HFFc6 (cell line): ENCODE results near the gene BAZ2B. TPM values are rescaled to one million over a fixed set of nuclear protein-coding genes. Genes with fewer than 3 reads are reported as not detected.
A peak's percentile ranks its signal among the peaks of the same experiment; 100 is the strongest.

Experiments used
- DNase-seq: peaks from one replicate; pipeline ENCODE4 v3.0.0-alpha.2; 2018
- H3K27ac Mint-ChIP-seq: 2 replicates; pipeline ENCODE4 v1.8.0; 2020; ENCODE audit warnings: mild to moderate bottlenecking, mixed read lengths
- H3K27me3 Mint-ChIP-seq: 2 replicates; pipeline ENCODE4 v1.8.0; 2021; ENCODE audit warnings: mild to moderate bottlenecking, moderate library complexity, mixed read lengths; ENCODE audit not compliant: insufficient read depth
- H3K36me3 Mint-ChIP-seq: 2 replicates; pipeline ENCODE4 v1.8.0; 2021; ENCODE audit warnings: low read depth, mixed read lengths
- H3K4me1 Mint-ChIP-seq: 2 replicates; pipeline ENCODE4 v1.8.0; 2020; ENCODE audit warnings: low read depth, mixed read lengths
- H3K4me3 Mint-ChIP-seq: 2 replicates; pipeline ENCODE4 v1.8.0; 2020; ENCODE audit warnings: mild to moderate bottlenecking, moderate library complexity, mixed read lengths
- H3K9me3 Mint-ChIP-seq: 2 replicates; pipeline ENCODE4 v1.8.0; 2020; ENCODE audit warnings: mild to moderate bottlenecking, mixed read lengths
- total RNA-seq, 6 experiments: library from RNA; stranded (reverse); fragmentation: NEBNext Ultra II Directional; extraction: Animal tissue kit (Norgen Biotek cat#: 25700); gene quantifications; 2 replicates in 1 of 6; 3 replicates in 5 of 6; pipeline ENCODE4 v1.2.3, GENCODE V29; 2021
- TF ChIP-seq, protein P1 (sequence below): fragments of 200-600 bp; sonication (generic); IDR thresholded peaks from 2 replicates; pipeline ENCODE4 v1.5.0; 2021; ENCODE audit warnings: antibody characterized with exemption, mild to moderate bottlenecking

Gene BAZ2B
- total RNA-seq, 6 experiments from 2014 or later = 18.6 to 23.7 (median 19.2) TPM

DNA sequence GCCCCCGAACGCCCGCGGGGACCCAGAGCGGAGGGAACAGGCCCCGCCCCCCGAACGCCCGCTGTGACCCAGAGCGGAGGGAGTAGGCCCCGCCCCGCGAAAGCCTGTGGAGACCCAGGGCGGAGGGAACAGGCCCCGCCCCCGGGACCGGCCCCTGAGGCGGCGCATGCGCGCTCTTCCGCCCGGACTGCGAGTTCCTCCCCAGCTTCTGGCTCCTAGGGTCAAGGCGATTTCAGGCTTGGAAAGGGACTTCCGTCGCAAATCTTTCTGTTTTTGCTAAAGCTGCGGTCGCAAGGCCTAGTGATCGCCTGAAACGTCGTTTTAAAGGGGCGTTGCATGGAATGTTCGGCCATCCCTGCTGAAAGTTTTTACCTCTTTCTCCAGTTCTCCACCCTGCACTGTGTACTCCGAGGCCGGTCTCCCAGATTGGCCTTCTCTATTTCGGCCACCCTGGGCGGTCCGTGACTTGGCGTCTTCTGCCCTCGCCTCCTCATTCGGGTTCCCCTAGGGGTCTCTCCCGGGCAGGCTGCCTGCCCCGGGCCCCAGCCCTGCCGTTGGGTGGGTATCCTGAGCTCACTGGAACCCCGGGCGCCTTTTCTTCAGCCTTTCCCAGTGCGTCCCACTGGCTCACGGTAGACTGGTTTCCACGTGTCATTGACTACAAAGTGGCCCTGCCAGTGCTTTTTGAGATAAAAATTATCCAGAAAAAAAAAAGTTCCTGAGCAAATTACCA lies 329.5 kb downstream of the BAZ2B start:
- Mint-ChIP-seq H3K4me3 (peak overlapping the region; percentile 91), H3K4me1 (peaks cover 42% of the 10 kb centered on the region), H3K36me3 (no peaks in the 10 kb centered on the region), H3K9me3 (no peaks in the 10 kb centered on the region), H3K27ac (peak overlapping the region; percentile 86), H3K27me3 (no peaks in the 10 kb centered on the region; the same call in 1 of the 2 replicates)
- peak; percentile 85 for DNase-seq
- TF ChIP-seq, protein P1, sequence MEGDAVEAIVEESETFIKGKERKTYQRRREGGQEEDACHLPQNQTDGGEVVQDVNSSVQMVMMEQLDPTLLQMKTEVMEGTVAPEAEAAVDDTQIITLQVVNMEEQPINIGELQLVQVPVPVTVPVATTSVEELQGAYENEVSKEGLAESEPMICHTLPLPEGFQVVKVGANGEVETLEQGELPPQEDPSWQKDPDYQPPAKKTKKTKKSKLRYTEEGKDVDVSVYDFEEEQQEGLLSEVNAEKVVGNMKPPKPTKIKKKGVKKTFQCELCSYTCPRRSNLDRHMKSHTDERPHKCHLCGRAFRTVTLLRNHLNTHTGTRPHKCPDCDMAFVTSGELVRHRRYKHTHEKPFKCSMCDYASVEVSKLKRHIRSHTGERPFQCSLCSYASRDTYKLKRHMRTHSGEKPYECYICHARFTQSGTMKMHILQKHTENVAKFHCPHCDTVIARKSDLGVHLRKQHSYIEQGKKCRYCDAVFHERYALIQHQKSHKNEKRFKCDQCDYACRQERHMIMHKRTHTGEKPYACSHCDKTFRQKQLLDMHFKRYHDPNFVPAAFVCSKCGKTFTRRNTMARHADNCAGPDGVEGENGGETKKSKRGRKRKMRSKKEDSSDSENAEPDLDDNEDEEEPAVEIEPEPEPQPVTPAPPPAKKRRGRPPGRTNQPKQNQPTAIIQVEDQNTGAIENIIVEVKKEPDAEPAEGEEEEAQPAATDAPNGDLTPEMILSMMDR = no peak

DNA sequence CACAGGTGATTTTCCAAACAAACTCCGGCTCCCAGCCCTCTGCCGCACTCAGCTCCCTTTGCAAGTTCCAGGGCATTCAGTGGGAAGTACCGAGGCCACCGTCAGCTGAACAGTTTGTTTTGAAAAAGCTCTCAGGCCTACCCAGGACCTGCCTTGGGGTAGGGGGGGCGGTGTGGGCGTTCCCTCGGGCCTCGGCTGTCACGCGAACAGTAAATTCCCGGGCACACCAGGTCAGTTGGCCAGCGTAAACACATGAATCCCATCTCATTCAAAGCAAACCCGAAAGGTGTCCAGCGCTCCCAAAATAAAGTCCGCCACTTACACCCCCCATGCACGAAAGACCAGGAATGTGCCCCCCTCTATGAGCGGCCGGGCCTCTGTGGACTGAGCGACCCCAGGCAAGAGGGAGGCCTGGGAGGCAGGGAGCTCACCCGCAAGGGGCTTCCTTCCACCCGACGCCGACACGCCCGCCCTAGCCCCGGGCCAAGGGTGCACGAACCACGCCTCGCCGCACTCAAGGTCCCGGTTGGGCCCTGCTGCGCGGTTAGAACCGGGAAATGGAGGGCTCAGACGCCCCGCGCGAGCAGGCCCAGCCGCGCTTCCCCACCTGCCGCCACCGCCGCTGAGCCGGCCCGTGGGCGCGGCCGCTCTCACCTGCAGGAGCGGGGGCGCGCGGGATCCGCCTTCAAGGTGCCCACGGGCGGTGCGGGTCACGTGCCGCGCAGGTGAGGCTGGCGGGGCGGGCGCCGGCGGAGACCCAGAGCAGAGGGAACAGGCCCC lies 330.2 kb downstream of the BAZ2B start, which contains the start of gene WDSUB1:
Gene WDSUB1 (minus strand): TSS at position 775 of the 780 bp plus-strand sequence. CDS start 3,634 bp downstream, outside the sequence.
- peak; percentile 46 for DNase-seq
- Mint-ChIP-seq H3K36me3 (no peaks in the 10 kb centered on the region), H3K9me3 (no peaks in the 10 kb centered on the region), H3K27ac (peak within 1 kb of the TSS; percentile 86), H3K4me1 (peaks cover 42% of the 10 kb centered on the region), H3K27me3 (no peaks in the 10 kb centered on the region; the same call in 1 of the 2 replicates), H3K4me3 (peak within 1 kb of the TSS; percentile 91)
- TF ChIP-seq, protein P1 = no peak

DNA sequence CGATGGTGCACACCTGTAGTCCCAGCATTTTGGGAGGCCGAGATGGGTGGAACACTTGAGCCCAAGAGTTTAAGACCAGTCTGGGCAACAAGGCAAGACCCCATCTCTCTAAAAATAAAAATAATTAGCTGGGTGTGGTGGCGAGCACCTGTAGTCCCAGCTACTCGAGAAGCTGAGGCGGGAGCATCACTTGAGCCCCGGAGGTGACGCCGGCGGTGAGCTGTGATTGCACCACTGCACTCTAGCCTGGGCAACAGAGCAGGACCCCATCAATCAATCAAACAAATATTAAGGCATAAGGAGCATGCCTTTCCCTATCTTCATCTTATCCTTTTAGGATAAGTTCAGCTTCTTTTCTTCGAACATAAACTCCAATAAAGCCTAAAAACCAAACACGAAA lies 330.9 kb downstream of the BAZ2B start:
- Mint-ChIP-seq H3K27me3 (no peaks in the 10 kb centered on the region; the same call in 1 of the 2 replicates), H3K27ac (peak overlapping the region; percentile 71), H3K4me1 (peaks cover 35% of the 10 kb centered on the region), H3K4me3 (peak overlapping the region; percentile 89), H3K9me3 (no peaks in the 10 kb centered on the region), H3K36me3 (no peaks in the 10 kb centered on the region)
- TF ChIP-seq, protein P1 = no peak
- DNase-seq = no peak

DNA sequence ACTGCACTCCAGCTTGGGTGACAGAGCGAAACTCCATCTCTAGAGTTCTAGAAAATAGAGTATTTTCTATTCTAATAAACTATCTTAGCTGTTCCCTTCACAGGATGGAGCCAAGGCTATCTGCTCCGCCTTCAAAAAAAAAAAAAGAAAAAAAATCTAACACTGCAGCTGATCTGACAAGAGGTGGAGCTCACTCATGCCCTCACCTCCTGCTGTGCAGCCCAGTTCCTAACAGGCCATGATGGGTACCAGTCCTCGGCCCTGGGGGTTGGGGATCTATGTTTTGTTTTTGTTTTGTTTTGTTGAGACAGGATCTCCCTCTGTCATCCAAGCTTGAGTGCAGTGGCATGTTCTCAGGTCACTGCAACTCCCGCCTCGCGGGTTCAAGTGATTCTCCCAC lies 332.8 kb downstream of the BAZ2B start:
- Mint-ChIP-seq H3K36me3 (no peaks in the 10 kb centered on the region), H3K4me1 (peaks cover 29% of the 10 kb centered on the region), H3K4me3 (no peak overlapping the region), H3K27me3 (no peaks in the 10 kb centered on the region; the same call in 1 of the 2 replicates), H3K27ac (no peak overlapping the region), H3K9me3 (no peaks in the 10 kb centered on the region)
- TF ChIP-seq, protein P1 = no peak
- DNase-seq = no peak

DNA sequence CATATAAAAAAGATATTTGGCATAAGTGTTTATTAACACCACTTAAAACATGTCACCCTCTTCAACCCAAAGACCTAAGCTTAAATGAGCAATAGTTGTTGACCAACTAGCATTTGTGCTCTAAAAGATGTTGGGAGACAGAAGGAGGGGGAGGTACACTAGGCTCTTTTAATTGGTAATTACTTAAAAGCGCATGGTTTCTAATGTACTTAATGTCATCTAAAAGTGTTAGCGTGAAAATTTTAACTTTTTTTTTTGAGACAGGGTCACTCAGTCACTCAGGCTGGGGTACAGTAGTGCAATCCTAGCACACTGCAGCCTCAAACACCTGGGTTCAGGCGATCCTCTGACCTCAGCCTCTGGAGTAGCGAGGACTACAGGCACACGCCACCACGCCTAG lies 335.3 kb downstream of the BAZ2B start:
- TF ChIP-seq, protein P1 = no peak
- Mint-ChIP-seq H3K27ac (no peak overlapping the region), H3K4me1 (peaks cover 20% of the 10 kb centered on the region), H3K27me3 (no peaks in the 10 kb centered on the region; the same call in 1 of the 2 replicates), H3K4me3 (no peak overlapping the region), H3K36me3 (no peaks in the 10 kb centered on the region), H3K9me3 (no peaks in the 10 kb centered on the region)
- no peak for DNase-seq
